ENCODE measurements around the gene BCL2L12. TPM values are rescaled to one million over a fixed set of nuclear protein-coding genes. Genes with fewer than 3 reads are reported as not detected.

The BCL2L12 gene
- total and polyA plus RNA-seq, 2 of the 13 experiments (the other 11 are each of a cell fraction or from before 2014, with no cell fraction given): 26.8 to 40.8 TPM

DNA sequence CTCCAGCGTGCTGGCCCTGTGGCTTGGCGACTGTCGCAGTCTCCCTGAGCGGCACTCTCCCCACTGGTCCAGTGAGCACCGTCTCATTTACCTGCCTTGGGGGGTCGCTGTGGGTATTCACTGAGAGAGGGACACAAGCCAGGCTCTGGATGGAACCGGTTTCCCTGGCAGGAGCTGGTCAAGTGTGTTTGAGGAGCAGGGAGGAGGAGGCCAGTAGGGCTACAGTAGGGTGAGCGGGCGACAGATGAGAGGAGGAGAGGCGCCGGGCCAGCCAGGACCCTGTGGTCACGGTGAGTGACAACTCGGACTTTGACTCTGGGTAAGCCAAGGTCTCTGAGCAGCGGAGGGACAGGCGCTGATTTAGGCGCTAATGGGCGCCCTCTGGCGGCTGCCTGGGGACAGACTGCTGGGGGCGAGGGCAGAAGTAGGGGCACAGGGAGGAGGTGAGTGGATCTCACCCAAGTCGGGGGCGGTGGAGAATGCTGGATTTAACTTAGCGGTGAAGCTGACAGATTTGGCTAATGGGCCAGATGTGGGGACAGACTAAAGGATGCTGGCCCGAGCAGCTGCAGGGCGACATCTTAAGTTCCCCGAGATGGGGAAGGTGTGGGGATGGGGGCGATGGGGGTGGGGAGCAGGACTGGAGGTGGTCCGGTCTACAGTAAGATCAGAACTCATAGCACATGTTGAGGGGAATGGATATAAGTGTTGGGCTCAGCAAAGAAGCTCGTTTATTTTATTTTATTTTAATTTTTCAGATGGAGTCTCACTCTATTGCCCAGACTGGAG is 6.6 kb downstream of the BCL2L12 start (continued):
- TF ChIP-seq, protein P1, sequence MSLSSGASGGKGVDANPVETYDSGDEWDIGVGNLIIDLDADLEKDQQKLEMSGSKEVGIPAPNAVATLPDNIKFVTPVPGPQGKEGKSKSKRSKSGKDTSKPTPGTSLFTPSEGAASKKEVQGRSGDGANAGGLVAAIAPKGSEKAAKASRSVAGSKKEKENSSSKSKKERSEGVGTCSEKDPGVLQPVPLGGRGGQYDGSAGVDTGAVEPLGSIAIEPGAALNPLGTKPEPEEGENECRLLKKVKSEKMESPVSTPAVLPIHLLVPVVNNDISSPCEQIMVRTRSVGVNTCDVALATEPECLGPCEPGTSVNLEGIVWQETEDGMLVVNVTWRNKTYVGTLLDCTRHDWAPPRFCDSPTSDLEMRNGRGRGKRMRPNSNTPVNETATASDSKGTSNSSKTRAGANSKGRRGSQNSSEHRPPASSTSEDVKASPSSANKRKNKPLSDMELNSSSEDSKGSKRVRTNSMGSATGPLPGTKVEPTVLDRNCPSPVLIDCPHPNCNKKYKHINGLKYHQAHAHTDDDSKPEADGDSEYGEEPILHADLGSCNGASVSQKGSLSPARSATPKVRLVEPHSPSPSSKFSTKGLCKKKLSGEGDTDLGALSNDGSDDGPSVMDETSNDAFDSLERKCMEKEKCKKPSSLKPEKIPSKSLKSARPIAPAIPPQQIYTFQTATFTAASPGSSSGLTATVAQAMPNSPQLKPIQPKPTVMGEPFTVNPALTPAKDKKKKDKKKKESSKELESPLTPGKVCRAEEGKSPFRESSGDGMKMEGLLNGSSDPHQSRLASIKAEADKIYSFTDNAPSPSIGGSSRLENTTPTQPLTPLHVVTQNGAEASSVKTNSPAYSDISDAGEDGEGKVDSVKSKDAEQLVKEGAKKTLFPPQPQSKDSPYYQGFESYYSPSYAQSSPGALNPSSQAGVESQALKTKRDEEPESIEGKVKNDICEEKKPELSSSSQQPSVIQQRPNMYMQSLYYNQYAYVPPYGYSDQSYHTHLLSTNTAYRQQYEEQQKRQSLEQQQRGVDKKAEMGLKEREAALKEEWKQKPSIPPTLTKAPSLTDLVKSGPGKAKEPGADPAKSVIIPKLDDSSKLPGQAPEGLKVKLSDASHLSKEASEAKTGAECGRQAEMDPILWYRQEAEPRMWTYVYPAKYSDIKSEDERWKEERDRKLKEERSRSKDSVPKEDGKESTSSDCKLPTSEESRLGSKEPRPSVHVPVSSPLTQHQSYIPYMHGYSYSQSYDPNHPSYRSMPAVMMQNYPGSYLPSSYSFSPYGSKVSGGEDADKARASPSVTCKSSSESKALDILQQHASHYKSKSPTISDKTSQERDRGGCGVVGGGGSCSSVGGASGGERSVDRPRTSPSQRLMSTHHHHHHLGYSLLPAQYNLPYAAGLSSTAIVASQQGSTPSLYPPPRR (CRISPR knock-in tag; IDR thresholded peaks at IDR 0.05; ENCODE audit: borderline replicate concordance): peak; percentile 52; the same call in 1 of the 2 replicates
- TF ChIP-seq PHF8 (CRISPR knock-in tag; IDR thresholded peaks at IDR 0.05) (peak; percentile 66), ZNF350 (CRISPR knock-in tag; IDR thresholded peaks at IDR 0.05; ENCODE audit: borderline replicate concordance, low read depth) (peak; percentile 76; the same call in 1 of the 2 replicates), MIER2 (CRISPR knock-in tag; IDR thresholded peaks at IDR 0.05) (no peak), ZNF329 (CRISPR knock-in tag; IDR thresholded peaks at IDR 0.05; ENCODE audit: low read depth) (no peak), SAFB2 (CRISPR knock-in tag; IDR thresholded peaks at IDR 0.05; ENCODE audit: borderline replicate concordance, low read depth) (no peak), IRX3 (CRISPR knock-in tag; IDR thresholded peaks at IDR 0.05; ENCODE audit: borderline replicate concordance, low read depth) (no peak), ZSCAN12 (CRISPR knock-in tag; IDR thresholded peaks at IDR 0.05) (no peak), ZIK1 (CRISPR knock-in tag; IDR thresholded peaks at IDR 0.05; ENCODE audit: borderline replicate concordance, low read depth) (no peak), MTA1 (CRISPR knock-in tag; IDR thresholded peaks at IDR 0.05; ENCODE audit: borderline replicate concordance) (peak; percentile 74; the same call in 1 of the 2 replicates), ZNF607 (CRISPR knock-in tag; IDR thresholded peaks at IDR 0.05; ENCODE audit: borderline replicate concordance) (0 out of 2 replicates have a peak, but pooled peaks have one; percentile 57), ZBTB1 (CRISPR knock-in tag; IDR thresholded peaks at IDR 0.05; ENCODE audit: borderline replicate concordance) (no peak), SP4 (CRISPR knock-in tag; IDR thresholded peaks at IDR 0.05) (peak; percentile 56; the same call in 1 of the 2 replicates), ZNF256 (CRISPR knock-in tag; conservative IDR thresholded peaks at IDR 0.05) (no peak), ZNF543 (CRISPR knock-in tag; IDR thresholded peaks at IDR 0.05) (peak; percentile 100), RFX5 (IDR thresholded peaks at IDR 0.05; ENCODE audit: low read depth, low read length) (no peak), ZFP62 (CRISPR knock-in tag; IDR thresholded peaks at IDR 0.05) (no peak), NFE2L2 (IDR thresholded peaks at IDR 0.05; ENCODE audit: low read length) (no peak)
- TF ChIP-seq, protein P2, sequence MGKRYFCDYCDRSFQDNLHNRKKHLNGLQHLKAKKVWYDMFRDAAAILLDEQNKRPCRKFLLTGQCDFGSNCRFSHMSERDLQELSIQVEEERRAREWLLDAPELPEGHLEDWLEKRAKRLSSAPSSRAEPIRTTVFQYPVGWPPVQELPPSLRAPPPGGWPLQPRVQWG (CRISPR knock-in tag; IDR thresholded peaks at IDR 0.05; ENCODE audit: borderline replicate concordance, low read depth): no peak
- TF ChIP-seq, protein P3, sequence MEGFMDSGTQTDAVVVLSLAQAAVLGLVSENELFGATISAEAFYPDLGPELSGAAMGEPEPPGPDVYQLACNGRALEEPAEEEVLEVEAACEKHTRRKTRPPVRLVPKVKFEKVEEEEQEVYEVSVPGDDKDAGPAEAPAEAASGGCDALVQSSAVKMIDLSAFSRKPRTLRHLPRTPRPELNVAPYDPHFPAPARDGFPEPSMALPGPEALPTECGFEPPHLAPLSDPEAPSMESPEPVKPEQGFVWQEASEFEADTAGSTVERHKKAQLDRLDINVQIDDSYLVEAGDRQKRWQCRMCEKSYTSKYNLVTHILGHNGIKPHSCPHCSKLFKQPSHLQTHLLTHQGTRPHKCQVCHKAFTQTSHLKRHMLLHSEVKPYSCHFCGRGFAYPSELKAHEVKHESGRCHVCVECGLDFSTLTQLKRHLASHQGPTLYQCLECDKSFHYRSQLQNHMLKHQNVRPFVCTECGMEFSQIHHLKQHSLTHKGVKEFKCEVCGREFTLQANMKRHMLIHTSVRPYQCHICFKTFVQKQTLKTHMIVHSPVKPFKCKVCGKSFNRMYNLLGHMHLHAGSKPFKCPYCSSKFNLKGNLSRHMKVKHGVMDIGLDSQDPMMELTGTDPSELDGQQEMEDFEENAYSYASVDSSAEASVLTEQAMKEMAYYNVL (CRISPR knock-in tag; IDR thresholded peaks at IDR 0.05; ENCODE audit: borderline replicate concordance): peak; percentile 90
- TF ChIP-seq, protein P4, sequence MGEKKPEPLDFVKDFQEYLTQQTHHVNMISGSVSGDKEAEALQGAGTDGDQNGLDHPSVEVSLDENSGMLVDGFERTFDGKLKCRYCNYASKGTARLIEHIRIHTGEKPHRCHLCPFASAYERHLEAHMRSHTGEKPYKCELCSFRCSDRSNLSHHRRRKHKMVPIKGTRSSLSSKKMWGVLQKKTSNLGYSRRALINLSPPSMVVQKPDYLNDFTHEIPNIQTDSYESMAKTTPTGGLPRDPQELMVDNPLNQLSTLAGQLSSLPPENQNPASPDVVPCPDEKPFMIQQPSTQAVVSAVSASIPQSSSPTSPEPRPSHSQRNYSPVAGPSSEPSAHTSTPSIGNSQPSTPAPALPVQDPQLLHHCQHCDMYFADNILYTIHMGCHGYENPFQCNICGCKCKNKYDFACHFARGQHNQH (CRISPR knock-in tag; IDR thresholded peaks at IDR 0.05): peak; percentile 87; the same call in 1 of the 2 replicates

Data from HepG2 (cell line).